Ectodermal cell (in vitro differentiated cells): ENCODE data around the gene RNF130.

Experiments
- H3K27ac ChIP-seq: 2 replicates; pipeline ENCODE4 v1.7.0; 2013; ENCODE audit warnings: mild to moderate bottlenecking, low read depth, low read length; ENCODE audit not compliant: insufficient read depth, poor library complexity, severe bottlenecking
- H3K27me3 ChIP-seq: 2 replicates; pipeline ENCODE4 v1.7.0; 2013; ENCODE audit warnings: mild to moderate bottlenecking, low read length; ENCODE audit not compliant: insufficient read depth, control insufficient read depth, poor library complexity, severe bottlenecking
- H3K36me3 ChIP-seq: one replicate; pipeline ENCODE4 v1.7.0; 2013; ENCODE audit warnings: low read length; ENCODE audit not compliant: control insufficient read depth, insufficient read depth
- H3K4me1 ChIP-seq: one replicate; pipeline ENCODE4 v1.7.0; 2013; ENCODE audit warnings: low read length; ENCODE audit not compliant: control insufficient read depth, insufficient read depth
- H3K4me3 ChIP-seq: 2 replicates; pipeline ENCODE4 v1.7.0; 2013; ENCODE audit warnings: low read depth, low read length, control low read depth; ENCODE audit not compliant: insufficient read depth
- H3K9me3 ChIP-seq: 2 replicates; pipeline ENCODE4 v1.7.0; 2013; ENCODE audit warnings: mild to moderate bottlenecking, low read length, moderate library complexity; ENCODE audit not compliant: control insufficient read depth
- WGBS, 2 experiments: methylation state at CpG; one replicate each; pipeline ENCODE4 v1.1.7; 2013; ENCODE audit warnings: missing lambda C conversion rate in 2 of 2; 5-methylcytosine and 5-hydroxymethylcytosine counted together

Gene RNF130

DNA sequence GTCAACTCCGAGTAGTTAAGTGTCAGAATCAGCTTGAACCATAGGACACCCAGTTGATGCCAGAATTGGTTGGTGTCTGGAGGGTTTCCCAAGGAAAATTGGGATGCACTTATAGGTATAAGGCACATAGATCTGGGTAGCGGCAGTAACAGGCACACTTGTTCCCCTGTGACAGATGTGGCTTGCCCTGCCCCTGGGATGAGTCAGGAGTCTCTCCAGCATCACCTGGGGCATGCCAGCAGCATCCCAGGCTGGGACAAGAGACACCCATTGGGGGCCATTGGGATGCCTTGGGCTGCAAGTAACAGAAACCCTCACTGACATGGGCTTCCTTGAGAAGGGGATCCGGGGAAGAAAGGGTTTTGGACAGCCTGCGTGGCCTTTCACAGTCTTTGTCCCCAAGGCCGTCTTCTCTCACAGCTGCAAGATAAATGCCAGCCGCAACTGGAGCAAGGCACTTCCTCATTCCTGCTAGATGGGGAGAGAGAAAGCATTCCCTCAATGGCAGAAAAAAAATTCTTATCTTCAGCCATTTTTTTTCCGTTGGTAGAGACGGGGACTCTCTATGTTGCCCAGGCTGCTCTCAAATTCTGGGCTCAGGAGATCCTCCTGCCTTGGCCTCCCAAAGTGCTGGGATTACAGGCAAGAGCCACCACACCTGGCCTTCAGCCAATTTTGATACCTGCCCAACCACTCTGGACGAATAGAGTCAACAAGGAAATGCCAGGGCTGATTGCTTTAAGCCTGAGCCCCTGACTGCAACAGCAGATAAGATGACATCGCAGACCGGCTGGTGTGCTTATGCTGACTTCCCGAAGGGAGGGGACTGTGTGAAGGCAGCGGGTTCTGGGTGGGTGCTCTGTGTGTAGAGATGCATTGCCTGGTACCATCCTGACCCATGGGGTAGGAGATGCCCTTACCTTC lies 13.3 kb upstream of the RNF130 start:
- 76 to 78% methylated on average over 13 of the region's 13 CpGs for WGBS, 2 experiments
- Histone ChIP-seq H3K4me1 (peaks cover 21% of the 10 kb centered on the region), H3K36me3 (no peaks in the 10 kb centered on the region), H3K4me3 (no peak overlapping the region), H3K27me3 (no peaks in the 10 kb centered on the region), H3K27ac (no peak overlapping the region), H3K9me3 (no peaks in the 10 kb centered on the region)

DNA sequence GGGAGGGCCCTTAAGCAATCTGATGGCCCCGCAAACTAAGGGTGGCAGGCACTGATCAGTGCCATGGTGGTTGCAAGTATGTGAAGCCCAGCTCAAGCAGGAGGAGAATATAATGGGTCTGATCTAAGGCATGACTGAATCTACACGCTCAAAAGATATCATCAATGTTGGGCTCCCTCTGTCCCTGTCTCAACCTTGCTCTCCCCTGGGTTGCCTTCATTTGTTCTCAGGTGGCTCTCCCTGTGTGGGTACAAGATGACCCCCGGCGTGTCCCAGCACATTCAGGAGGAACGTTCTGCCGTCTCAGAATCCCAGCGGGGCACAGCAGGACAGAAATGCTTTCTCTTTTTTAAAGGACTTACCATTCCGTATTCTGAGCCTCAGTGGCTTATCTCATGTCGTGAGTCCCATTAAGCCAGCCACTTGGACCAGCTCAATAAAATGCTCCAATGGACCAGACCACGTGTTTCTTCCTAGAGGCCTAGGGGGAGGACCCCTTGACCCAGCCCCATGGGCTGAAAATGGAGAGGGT lies 12.0 kb upstream of the RNF130 start:
- Histone ChIP-seq H3K9me3 (no peaks in the 10 kb centered on the region), H3K4me3 (no peak overlapping the region), H3K27ac (peak overlapping the region; percentile 98), H3K27me3 (no peaks in the 10 kb centered on the region), H3K36me3 (no peaks in the 10 kb centered on the region), H3K4me1 (peaks cover 21% of the 10 kb centered on the region)
- WGBS, 2 experiments = 34 to 36% methylated on average over 10 of the region's 10 CpGs

DNA sequence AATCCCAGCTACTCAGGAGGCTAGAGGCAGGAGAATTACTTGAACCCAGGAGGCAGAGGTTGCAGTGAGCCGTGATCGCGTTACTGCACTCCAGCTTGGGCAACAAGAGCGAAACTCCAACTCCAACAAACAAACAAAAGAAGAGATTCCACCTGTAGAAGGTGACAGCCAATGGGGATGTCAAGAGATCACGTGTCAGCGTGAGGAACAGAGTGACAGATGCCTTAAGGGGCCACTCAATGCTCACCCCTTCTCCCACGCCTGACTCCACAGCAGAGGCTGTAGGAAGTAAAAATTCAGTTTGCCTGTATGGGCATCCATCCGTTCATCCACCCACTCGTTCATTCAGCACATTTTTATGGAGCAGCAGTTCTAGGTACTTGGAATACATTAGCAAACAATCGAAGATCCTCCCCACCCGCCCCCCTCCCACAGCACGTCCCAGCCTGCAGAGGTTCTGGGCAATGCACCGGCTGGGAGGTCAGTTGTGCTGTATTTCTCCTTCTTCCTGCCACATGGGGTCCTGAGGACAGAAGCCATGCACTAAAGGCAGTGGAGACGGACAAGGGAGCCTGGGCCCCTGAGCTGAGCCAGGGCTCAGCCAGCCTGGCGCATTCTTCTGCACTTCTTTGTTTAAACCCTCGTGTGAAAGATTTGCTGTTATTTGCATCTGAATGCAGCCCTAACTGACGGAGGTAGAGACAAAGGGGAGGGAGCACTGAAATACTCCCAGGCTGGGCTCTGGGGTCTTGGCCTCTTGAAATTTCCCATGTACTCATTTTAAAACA lies 11.3 kb upstream of the RNF130 start:
- Histone ChIP-seq H3K4me3 (no peak overlapping the region), H3K4me1 (peaks cover 21% of the 10 kb centered on the region), H3K27me3 (no peaks in the 10 kb centered on the region), H3K27ac (peak overlapping the region; percentile 98), H3K9me3 (no peaks in the 10 kb centered on the region), H3K36me3 (no peaks in the 10 kb centered on the region)
- 21 to 23% methylated on average over 17 of the region's 17 CpGs for WGBS, 2 experiments

DNA sequence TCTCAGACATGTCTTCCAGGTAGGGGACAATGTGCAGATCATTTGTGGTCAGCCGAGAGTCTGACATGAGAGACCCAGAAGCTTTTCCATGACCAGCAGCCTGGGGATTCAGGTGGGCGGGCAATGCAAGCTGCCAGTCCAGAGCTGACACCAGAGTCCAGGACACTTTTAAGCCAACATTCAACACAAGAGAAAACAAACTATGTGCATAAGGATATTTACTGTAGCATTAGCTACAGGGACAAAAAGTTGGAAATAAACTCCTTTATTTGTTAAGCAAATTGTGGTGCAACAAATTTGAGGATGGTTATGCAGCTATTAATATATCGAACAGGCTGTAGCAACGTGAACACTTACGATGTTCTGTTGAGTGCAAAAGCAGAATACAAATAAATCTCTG lies 9.9 kb upstream of the RNF130 start:
- WGBS, 2 experiments = 97% methylated on average over 5 of the region's 5 CpGs
- Histone ChIP-seq H3K4me1 (peaks cover 21% of the 10 kb centered on the region), H3K27ac (no peak overlapping the region), H3K36me3 (no peaks in the 10 kb centered on the region), H3K9me3 (no peaks in the 10 kb centered on the region), H3K27me3 (no peaks in the 10 kb centered on the region), H3K4me3 (no peak overlapping the region)

DNA sequence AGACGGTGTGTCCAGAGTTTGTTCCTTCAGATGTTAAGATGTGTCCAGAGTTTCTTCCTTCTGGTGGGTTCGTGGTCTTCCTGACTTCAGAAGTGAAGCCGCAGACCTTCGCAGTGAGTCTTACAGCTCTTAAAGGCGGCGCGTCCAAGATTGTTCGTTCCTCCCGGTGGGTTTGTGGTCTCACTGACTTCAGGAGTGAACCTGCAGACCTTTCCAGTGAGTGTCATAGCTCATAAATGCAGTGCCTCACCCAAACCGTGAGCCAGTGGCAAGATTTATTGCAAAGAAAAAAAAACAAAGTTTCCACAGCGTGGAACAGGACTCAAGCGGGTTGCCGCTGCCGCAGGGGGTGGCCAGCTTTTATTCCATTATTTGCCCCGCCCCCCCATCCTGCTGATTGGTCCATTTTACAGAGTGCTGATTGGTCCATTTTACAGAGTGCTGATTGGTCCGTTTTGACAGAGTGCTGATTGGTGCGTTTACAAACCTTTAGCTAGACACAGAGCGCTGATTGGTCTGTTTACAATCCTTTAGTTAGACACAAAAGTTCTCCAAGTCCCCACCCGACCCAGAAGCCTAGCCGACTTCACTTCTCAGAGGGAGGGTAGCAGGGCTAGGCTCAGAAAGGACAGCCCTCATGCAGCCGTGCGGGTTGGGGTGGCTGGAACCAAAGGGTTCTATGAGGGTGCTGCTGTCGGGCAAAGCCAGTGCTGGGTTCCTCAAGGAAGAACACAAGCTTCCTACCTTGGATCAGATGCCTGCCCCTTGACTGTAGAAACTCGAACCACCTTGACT lies 9.1 kb upstream of the RNF130 start:
- H3K36me3 ChIP-seq = no peaks in the 10 kb centered on the region
- H3K4me1 ChIP-seq = peaks cover 21% of the 10 kb centered on the region
- H3K9me3 ChIP-seq = no peaks in the 10 kb centered on the region
- H3K27me3 ChIP-seq = no peaks in the 10 kb centered on the region
- WGBS, 2 experiments = 94 to 96% methylated on average over 24 of the region's 24 CpGs
- H3K4me3 ChIP-seq = no peak overlapping the region
- H3K27ac ChIP-seq = no peak overlapping the region

DNA sequence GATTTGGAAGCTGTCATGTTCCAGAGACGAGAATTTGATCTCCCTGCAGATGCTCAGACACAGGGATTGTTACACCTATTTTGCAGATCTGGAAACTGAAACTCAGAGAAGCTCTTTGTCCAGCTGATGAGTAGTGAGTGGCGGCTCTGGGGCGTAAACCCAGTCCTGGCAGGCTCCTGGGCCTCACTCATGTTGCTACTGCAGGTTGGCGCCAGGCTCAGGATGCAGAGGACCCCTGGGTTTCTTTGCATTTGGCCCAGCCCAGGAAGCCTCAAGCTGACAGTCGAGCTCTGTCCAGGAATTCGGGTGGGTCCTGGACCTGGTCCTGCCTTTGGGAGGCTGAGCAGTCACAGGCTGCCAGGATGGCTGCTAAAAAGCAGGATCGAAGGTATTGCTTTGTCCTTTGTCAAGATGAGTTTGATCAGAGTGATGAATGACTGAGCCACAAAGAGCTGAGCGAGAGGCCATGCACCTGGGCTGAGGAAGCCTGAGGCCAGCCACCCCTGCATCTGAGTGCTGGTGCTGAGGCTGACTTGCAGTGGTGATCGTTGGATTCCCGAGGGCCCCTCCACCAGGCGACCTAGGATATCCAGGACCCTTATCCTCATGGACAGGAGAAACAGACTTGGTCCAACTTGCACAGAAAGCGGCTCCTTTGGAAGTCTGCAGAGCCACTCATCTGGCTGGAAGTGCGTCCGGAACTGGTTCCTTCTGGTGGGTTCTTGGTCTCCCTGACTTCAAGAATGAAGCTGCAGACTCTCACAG lies 8.3 kb upstream of the RNF130 start:
- Histone ChIP-seq H3K27me3 (no peaks in the 10 kb centered on the region), H3K9me3 (no peaks in the 10 kb centered on the region)
- WGBS, 2 experiments = 94 to 95% methylated on average over 14 of the region's 14 CpGs

DNA sequence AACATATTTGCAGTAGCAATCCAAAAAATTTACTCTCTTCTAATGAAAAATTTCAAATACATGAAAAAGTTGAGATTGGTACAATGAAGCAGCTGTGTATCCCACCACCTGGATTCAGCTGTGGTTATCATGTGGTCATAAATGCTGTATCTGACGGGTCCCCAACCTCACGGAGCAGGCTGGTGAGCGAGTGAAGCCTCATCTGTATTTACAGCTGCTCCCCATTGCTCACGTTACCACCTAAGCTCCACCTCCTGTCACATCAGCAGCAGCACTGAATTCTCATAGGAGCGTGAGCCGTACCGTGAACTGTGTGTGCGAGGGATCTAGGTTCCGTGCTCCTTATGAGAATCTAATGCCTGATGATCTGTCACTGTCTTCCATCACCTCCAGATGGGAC lies 6.8 kb upstream of the RNF130 start:
- Histone ChIP-seq H3K27me3 (no peaks in the 10 kb centered on the region), H3K4me3 (no peak overlapping the region), H3K36me3 (no peaks in the 10 kb centered on the region), H3K4me1 (peaks cover 15% of the 10 kb centered on the region), H3K9me3 (no peaks in the 10 kb centered on the region), H3K27ac (no peak overlapping the region)
- WGBS, 2 experiments = 93 to 94% methylated on average over 9 of the region's 9 CpGs

More for the DNA sequence above, 8.3 kb upstream of the RNF130 start:
- H3K36me3 ChIP-seq = no peaks in the 10 kb centered on the region
- no peak overlapping the region for H3K27ac ChIP-seq
- no peak overlapping the region for H3K4me3 ChIP-seq
- peaks cover 21% of the 10 kb centered on the region for H3K4me1 ChIP-seq

DNA sequence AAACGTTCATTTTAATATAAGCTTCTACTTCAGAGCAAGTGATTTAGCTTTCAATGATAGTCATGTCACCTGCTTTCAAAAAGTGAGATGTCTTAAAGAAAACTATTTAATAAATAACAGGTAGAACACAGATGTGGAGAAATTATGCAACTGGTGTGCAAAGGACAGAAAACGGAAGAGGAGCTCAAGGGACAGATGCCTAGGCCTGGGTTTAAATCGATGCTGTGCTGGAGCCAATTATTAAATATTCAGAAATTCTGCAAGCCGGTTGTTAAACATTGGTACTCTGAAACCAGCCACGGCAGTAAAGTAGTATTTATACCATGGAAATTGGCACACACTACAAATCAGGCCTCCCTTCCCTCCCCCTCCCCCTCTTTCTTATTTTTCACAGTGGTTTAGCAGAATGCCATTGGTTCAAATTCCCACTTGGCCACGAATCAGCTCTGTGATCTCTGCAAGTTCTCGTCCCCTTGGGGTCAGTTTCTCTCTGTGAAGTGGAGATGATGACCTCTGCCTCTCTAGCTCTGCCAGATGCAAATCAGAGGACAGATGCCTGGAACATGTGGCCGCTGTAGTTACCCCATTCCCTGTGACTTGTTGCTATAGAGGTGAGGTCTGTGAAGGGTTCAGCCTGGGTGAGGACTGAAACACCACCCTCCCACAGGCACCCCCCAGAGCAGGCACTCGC lies 6.2 kb upstream of the RNF130 start:
- no peaks in the 10 kb centered on the region for H3K9me3 ChIP-seq
- 93 to 94% methylated on average over 8 to 9 of the region's 9 CpGs for WGBS, 2 experiments
- H3K27ac ChIP-seq = no peak overlapping the region
- peaks cover 9% of the 10 kb centered on the region for H3K4me1 ChIP-seq
- H3K27me3 ChIP-seq = peaks cover 5% of the 10 kb centered on the region
- no peak overlapping the region for H3K4me3 ChIP-seq
- H3K36me3 ChIP-seq = peaks cover 2% of the 10 kb centered on the region

DNA sequence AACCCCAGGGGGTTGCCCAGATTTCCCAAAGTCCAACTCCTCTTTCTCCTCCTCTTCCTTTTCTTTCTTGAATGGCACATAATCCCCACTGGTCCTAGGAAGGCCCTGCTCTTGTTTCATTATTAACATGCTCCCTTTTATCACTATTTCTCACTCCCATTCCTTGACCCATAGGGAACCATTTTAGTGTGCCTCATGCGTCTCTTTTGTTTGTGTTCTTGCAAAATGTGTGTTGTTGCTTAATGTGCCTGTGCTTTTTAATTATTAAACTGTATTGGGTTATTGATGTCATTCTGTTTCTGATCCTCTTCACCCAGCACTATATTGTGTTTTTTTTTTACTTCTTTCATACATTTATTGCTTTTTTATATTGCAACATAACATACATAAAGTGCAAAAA lies 4.1 kb upstream of the RNF130 start:
- Histone ChIP-seq H3K4me1 (no peaks in the 10 kb centered on the region), H3K4me3 (no peak overlapping the region), H3K27me3 (peaks cover 12% of the 10 kb centered on the region), H3K27ac (no peak overlapping the region), H3K9me3 (no peaks in the 10 kb centered on the region), H3K36me3 (peaks cover 4% of the 10 kb centered on the region)
- 80 to 92% methylated on average over 1 of the region's 1 CpG for WGBS, 2 experiments
